A673 (cell line): ENCODE measurements around the gene TLR9. TPM values are rescaled to one million over a fixed set of nuclear protein-coding genes. Genes with fewer than 3 reads are reported as not detected.

Experiments used
- BruUV-seq: library from RNA; stranded (reverse); fragments of 400-500 nt; replicated peaks from 2 replicates; lab custom pipeline; 2021; lab: Mats Ljungman, UMichigan
- CTCF ChIA-PET: fragments of 300-600 bp; sonication (Branson Sonifier 250); formaldehyde crosslinking; loops from one replicate; lab custom pipeline; 2022; ENCODE audit warnings: antibody characterized with exemption; lab: Charles Lee
- POLR2A ChIA-PET: fragments of 300-600 bp; sonication (Branson Sonifier 250); formaldehyde crosslinking; loops from one replicate; lab custom pipeline; 2022; ENCODE audit warnings: antibody characterized with exemption; ENCODE audit not compliant: low non-redundant PET; lab: Charles Lee
- DNase-seq: peaks from one replicate; pipeline ENCODE4 v3.0.0-alpha.2; 2015; ENCODE audit warnings: low spot score
- H3K27ac ChIP-seq: fragments of 200-600 bp; sonication (generic); 2 replicates; pipeline ENCODE4 v1.5.1; 2016; ENCODE audit warnings: mixed run types, low read depth, mild to moderate bottlenecking, mixed read lengths, antibody characterized with exemption, low read length; ENCODE audit not compliant: poor library complexity, severe bottlenecking
- H3K27me3 ChIP-seq: fragments of 200-600 bp; sonication (generic); replicated peaks from 2 replicates; pipeline ENCODE4 v1.6.1; 2017; ENCODE audit warnings: mixed run types, low read depth, mild to moderate bottlenecking, mixed read lengths, antibody characterized with exemption, low read length; ENCODE audit not compliant: insufficient read depth, poor library complexity
- H3K36me3 ChIP-seq: fragments of 200-600 bp; sonication (generic); 2 replicates; pipeline ENCODE4 v1.6.1; 2016; ENCODE audit warnings: mixed run types, mild to moderate bottlenecking, mixed read lengths, antibody characterized with exemption, low read length; ENCODE audit not compliant: insufficient read depth, poor library complexity, severe bottlenecking
- H3K4me1 ChIP-seq: fragments of 200-600 bp; sonication (generic); 2 replicates; pipeline ENCODE4 v1.6.1; 2017; ENCODE audit warnings: mixed run types, mild to moderate bottlenecking, mixed read lengths, antibody characterized with exemption, low read length; ENCODE audit not compliant: insufficient read depth, poor library complexity, severe bottlenecking
- H3K4me3 ChIP-seq: fragments of 200-600 bp; sonication (generic); 2 replicates; pipeline ENCODE4 v1.5.1; 2016; ENCODE audit warnings: low read depth, mixed run types, mild to moderate bottlenecking, mixed read lengths, low read length; ENCODE audit not compliant: poor library complexity, severe bottlenecking
- H3K9me3 ChIP-seq: fragments of 200-600 bp; sonication (generic); 2 replicates; pipeline ENCODE4 v1.6.1; 2016; ENCODE audit warnings: mixed run types, low read depth, mild to moderate bottlenecking, mixed read lengths, antibody characterized with exemption, low read length; ENCODE audit not compliant: poor library complexity, severe bottlenecking
- EZH2 ChIP-seq: fragments of 200-600 bp; sonication (generic); IDR thresholded peaks from 2 replicates; pipeline ENCODE4 v1.6.1; 2017; ENCODE audit warnings: borderline replicate concordance, low read depth, mild to moderate bottlenecking, mixed read lengths, antibody characterized with exemption, low read length; ENCODE audit not compliant: poor library complexity, severe bottlenecking
- intact Hi-C: fragments of 100-400 bp; cut with micrococcal nuclease; formaldehyde crosslinking; loops from one replicate; pipeline ENCODE4 v1.10.0; 2022; ENCODE audit not compliant: unreplicated experiment
- total RNA-seq: library from RNA; stranded (reverse); gene quantifications from 2 replicates; pipeline ENCODE4 v1.2.3, GENCODE V29; 2021
- TF ChIP-seq, protein P1 (sequence below): fragments of 300-800, 200-600 bp; sonication (generic); conservative IDR thresholded peaks from 2 replicates; pipeline ENCODE4 v1.5.1; 2017; ENCODE audit warnings: low read depth, mild to moderate bottlenecking, antibody characterized with exemption, low read length, moderate library complexity, mixed read lengths

TLR9 gene
- total RNA-seq, 1 experiment from 2014 or later: not detected

DNA sequence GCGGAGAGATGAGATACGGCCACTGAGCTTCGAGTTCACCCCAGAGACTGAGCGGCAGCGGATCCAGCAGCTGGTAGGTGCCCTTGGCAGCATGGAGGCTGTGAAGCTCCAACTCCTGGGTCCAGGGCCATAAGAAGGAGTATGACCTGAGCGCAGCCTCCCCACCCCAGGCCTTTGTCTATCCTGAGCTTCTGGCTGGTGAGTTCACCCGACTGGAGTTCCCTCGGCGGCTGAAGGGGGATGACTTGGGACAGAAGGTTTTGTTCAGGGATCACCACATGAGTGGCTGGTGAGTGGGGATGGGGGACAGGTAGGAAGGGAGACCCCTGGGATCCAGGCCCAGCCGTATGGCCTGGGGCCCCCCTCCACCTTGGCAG, 22.7 kb upstream of the TLR9 start:
- no peak for DNase-seq
- peaks cover 4% of the 10 kb centered on the region for H3K36me3 ChIP-seq
- no peaks in the 10 kb centered on the region for H3K9me3 ChIP-seq
- CTCF ChIA-PET: interaction anchor here (1.2 kb wide), 1 partner anchor 28 kb away, joined by 3 read pairs; no protein-coding TSS in a partner anchor
- H3K27me3 ChIP-seq: no peaks in the 10 kb centered on the region
- BruUV-seq: no TSS peak
- POLR2A ChIA-PET: no interaction called here
- H3K4me3 ChIP-seq: no peak overlapping the region
- H3K4me1 ChIP-seq: no peaks in the 10 kb centered on the region
- no peak overlapping the region for H3K27ac ChIP-seq
- intact Hi-C loops: no loop called here
- TF ChIP-seq, protein P1, sequence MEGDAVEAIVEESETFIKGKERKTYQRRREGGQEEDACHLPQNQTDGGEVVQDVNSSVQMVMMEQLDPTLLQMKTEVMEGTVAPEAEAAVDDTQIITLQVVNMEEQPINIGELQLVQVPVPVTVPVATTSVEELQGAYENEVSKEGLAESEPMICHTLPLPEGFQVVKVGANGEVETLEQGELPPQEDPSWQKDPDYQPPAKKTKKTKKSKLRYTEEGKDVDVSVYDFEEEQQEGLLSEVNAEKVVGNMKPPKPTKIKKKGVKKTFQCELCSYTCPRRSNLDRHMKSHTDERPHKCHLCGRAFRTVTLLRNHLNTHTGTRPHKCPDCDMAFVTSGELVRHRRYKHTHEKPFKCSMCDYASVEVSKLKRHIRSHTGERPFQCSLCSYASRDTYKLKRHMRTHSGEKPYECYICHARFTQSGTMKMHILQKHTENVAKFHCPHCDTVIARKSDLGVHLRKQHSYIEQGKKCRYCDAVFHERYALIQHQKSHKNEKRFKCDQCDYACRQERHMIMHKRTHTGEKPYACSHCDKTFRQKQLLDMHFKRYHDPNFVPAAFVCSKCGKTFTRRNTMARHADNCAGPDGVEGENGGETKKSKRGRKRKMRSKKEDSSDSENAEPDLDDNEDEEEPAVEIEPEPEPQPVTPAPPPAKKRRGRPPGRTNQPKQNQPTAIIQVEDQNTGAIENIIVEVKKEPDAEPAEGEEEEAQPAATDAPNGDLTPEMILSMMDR: no peak
- no peak for TF ChIP-seq EZH2

DNA sequence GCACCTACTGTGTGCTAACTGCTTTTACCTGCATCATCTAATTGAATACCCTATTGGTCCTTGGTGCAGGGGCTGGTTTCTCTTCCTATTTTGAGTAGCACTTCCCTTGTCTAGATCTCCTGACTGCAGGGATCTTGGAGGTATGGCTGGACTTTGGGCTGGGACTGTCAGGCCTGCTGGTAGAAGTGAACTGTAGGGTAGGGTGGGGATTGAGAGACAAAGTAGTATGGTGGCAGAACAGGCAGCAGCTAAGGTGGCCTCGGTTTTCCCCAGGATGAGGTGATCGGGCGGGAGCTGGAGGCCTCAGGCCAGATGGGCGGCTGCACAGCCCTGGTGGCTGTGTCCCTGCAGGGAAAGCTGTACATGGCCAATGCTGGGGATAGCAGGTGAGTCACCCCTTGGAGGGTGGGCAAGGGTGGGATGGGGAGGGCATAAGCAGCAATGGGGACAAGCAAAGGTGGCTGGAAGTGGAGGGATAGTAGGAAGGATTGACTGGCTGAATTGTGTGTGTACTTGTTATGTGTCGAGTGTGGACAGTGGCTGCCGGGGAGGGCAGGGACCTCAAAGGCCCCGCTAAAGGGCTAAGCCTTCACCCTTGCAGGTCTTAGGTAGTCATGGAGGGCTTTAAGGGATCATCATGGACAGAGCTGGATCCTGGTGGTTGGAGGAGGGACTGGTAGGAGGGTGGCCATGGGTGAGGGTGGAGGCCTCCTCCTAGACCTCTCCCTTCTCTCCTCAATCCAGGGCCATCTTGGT, 22.1 kb upstream of the TLR9 start:
- DNase-seq: no peak
- BruUV-seq: no TSS peak

DNA sequence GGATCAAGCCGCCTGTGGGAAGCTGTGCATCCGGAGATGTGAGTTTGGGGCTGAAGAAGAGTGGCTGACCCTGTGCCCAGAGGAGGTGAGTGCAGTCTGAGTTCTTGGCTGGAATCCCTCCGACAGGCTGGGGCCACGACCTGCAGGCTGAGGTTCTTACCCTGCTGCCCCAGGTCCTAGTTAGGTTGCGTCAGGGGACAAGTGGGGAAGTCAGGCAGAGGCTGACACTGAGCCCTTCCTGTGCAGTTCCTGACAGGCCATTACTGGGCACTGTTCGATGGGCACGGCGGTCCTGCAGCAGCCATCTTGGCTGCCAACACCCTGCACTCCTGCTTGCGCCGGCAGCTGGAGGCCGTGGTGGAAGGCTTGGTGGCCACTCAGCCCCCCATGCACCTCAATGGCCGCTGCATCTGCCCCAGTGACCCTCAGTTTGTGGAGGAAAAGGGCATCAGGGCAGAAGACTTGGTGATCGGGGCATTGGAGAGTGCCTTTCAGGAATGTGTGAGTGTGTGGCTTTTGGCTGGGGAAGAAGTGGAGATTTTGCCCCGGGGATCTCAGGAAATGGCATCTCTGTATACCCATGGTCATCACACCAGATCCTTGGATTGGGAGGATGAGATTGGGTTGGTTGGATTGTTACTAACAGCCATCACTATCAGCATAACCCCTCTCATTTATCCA, 21.4 kb upstream of the TLR9 start:
- DNase-seq: no peak
- H3K4me1 ChIP-seq: no peaks in the 10 kb centered on the region
- no peaks in the 10 kb centered on the region for H3K27me3 ChIP-seq
- no TSS peak for BruUV-seq
- intact Hi-C loops: no loop called here
- TF ChIP-seq, protein P1: no peak
- TF ChIP-seq EZH2: no peak
- peaks cover under 1% of the 10 kb centered on the region for H3K36me3 ChIP-seq
- ChIA-PET POLR2A (no interaction called here), CTCF (no interaction called here)
- H3K4me3 ChIP-seq: no peak overlapping the region
- no peaks in the 10 kb centered on the region for H3K9me3 ChIP-seq
- H3K27ac ChIP-seq: no peak overlapping the region

More for the DNA sequence above, 22.1 kb upstream of the TLR9 start:
- H3K27ac ChIP-seq: no peak overlapping the region
- intact Hi-C loops: no loop called here
- H3K36me3 ChIP-seq: peaks cover 3% of the 10 kb centered on the region
- H3K27me3 ChIP-seq: no peaks in the 10 kb centered on the region
- CTCF ChIA-PET: interaction anchor here (1.2 kb wide), 1 partner anchor 27 kb away, joined by 3 read pairs; no protein-coding TSS in a partner anchor
- H3K4me3 ChIP-seq: no peak overlapping the region
- TF ChIP-seq, protein P1: no peak
- TF ChIP-seq EZH2: no peak
- no peaks in the 10 kb centered on the region for H3K9me3 ChIP-seq
- H3K4me1 ChIP-seq: no peaks in the 10 kb centered on the region
- POLR2A ChIA-PET: no interaction called here
